H9 (cell line): Measurements from ENCODE around the gene TGFBR3L. TPM values are rescaled to one million over a fixed set of nuclear protein-coding genes. Genes with fewer than 3 reads are reported as not detected.

Experiments
- DNase-seq: peaks from one replicate; pipeline ENCODE4 v3.0.0-alpha.2; 2017
- H2AFZ ChIP-seq: one replicate; pipeline ENCODE4 v1.6.1; 2013; ENCODE audit warnings: mild to moderate bottlenecking, low read length, control low read depth, moderate library complexity
- H2AK5ac ChIP-seq: 2 replicates; pipeline ENCODE4 v1.6.1; 2013; ENCODE audit warnings: low read length, control low read depth, mixed read lengths; ENCODE audit not compliant: insufficient read length
- H2BK120ac ChIP-seq: one replicate; pipeline ENCODE4 v1.6.1; 2013; ENCODE audit warnings: low read depth, mild to moderate bottlenecking, low read length, control low read depth, inconsistent platforms; ENCODE audit not compliant: poor library complexity, severe bottlenecking
- H2BK12ac ChIP-seq: 2 replicates; pipeline ENCODE4 v1.6.1; 2013; ENCODE audit warnings: low read length, control low read depth, mixed read lengths, low read depth; ENCODE audit not compliant: insufficient read length
- H2BK15ac ChIP-seq: 2 replicates; pipeline ENCODE4 v1.6.1; 2013; ENCODE audit warnings: low read depth, low read length, control low read depth
- H2BK20ac ChIP-seq: one replicate; pipeline ENCODE4 v1.6.1; 2013; ENCODE audit warnings: low read depth, mild to moderate bottlenecking, low read length, control low read depth, inconsistent platforms; ENCODE audit not compliant: poor library complexity, severe bottlenecking
- H2BK5ac ChIP-seq: 2 replicates; pipeline ENCODE4 v1.6.1; 2013; ENCODE audit warnings: low read length, control low read depth, mixed read lengths; ENCODE audit not compliant: insufficient read length
- H3K14ac ChIP-seq: 2 replicates; pipeline ENCODE4 v1.6.1; 2013; ENCODE audit warnings: low read length, control low read depth; ENCODE audit not compliant: insufficient read depth
- H3K18ac ChIP-seq: 2 replicates; pipeline ENCODE4 v1.6.1; 2013; ENCODE audit warnings: low read depth, mild to moderate bottlenecking, mixed read lengths, low read length, control low read depth; ENCODE audit not compliant: insufficient read length
- H3K23ac ChIP-seq: 2 replicates; pipeline ENCODE4 v1.6.1; 2013; ENCODE audit warnings: low read length, control low read depth, mixed read lengths, low read depth; ENCODE audit not compliant: insufficient read length
- H3K23me2 ChIP-seq: 2 replicates; pipeline ENCODE4 v1.6.1; 2013; ENCODE audit warnings: low read depth, mild to moderate bottlenecking, mixed read lengths, low read length, control low read depth; ENCODE audit not compliant: insufficient read length, poor library complexity, severe bottlenecking
- H3K27ac ChIP-seq: 2 replicates; pipeline ENCODE4 v1.5.1; 2013; ENCODE audit warnings: low read length, control low read depth, mixed read lengths, low read depth; ENCODE audit not compliant: insufficient read length
- H3K27me3 ChIP-seq: 2 replicates; pipeline ENCODE4 v1.6.1; 2013; ENCODE audit warnings: low read length, control low read depth, inconsistent platforms; ENCODE audit not compliant: insufficient read depth
- H3K4ac ChIP-seq: 2 replicates; pipeline ENCODE4 v1.6.1; 2013; ENCODE audit warnings: low read depth, mild to moderate bottlenecking, control low read depth, inconsistent platforms, low read length, moderate library complexity
- H3K4me1 ChIP-seq: 2 replicates; pipeline ENCODE4 v1.6.1; 2013; ENCODE audit warnings: low read length, control low read depth, inconsistent platforms; ENCODE audit not compliant: insufficient read depth
- H3K4me2 ChIP-seq: 2 replicates; pipeline ENCODE4 v1.6.1; 2013; ENCODE audit warnings: low read length, control low read depth, mixed read lengths; ENCODE audit not compliant: insufficient read length, insufficient read depth
- H3K56ac ChIP-seq: 2 replicates; pipeline ENCODE4 v1.6.1; 2013; ENCODE audit warnings: low read depth, mild to moderate bottlenecking, mixed read lengths, low read length, control low read depth; ENCODE audit not compliant: insufficient read length
- H3K79me1 ChIP-seq: 2 replicates; pipeline ENCODE4 v1.6.1; 2013; ENCODE audit warnings: low read depth, mild to moderate bottlenecking, moderate library complexity, low read length, control low read depth, inconsistent platforms; ENCODE audit not compliant: insufficient read depth, poor library complexity, severe bottlenecking
- H3K79me2 ChIP-seq: 2 replicates; pipeline ENCODE4 v1.6.1; 2013; ENCODE audit warnings: low read length, control low read depth, inconsistent platforms; ENCODE audit not compliant: insufficient read depth
- H3K9ac ChIP-seq: 2 replicates; pipeline ENCODE4 v1.6.1; 2013; ENCODE audit warnings: low read length, control low read depth, mixed read lengths; ENCODE audit not compliant: insufficient read length; ENCODE audit errors: extremely low read depth
- H3K9me3 ChIP-seq: one replicate; pipeline ENCODE4 v1.6.1; 2013; ENCODE audit warnings: low read depth, low read length, inconsistent platforms; ENCODE audit not compliant: control insufficient read depth
- H3T11ph ChIP-seq: one replicate; pipeline ENCODE4 v1.6.1; 2013; ENCODE audit warnings: mild to moderate bottlenecking, low read length, control low read depth, inconsistent platforms
- H4K20me1 ChIP-seq: one replicate; pipeline ENCODE4 v1.6.1; 2013; ENCODE audit not compliant: control insufficient read depth, insufficient read length, insufficient read depth
- H4K5ac ChIP-seq: 2 replicates; pipeline ENCODE4 v1.6.1; 2013; ENCODE audit warnings: low read depth, mild to moderate bottlenecking, mixed read lengths, low read length, control low read depth; ENCODE audit not compliant: insufficient read length
- H4K8ac ChIP-seq: replicated peaks from 2 replicates; pipeline ENCODE4 v1.6.1; 2013; ENCODE audit warnings: low read length, control low read depth, mixed read lengths, low read depth; ENCODE audit not compliant: insufficient read length
- H4K91ac ChIP-seq: 2 replicates; pipeline ENCODE4 v1.6.1; 2013; ENCODE audit warnings: low read depth, mild to moderate bottlenecking, moderate library complexity, mixed read lengths, low read length, control low read depth; ENCODE audit not compliant: insufficient read length
- H3K27ac Mint-ChIP-seq, 3 experiments: 2 replicates in 2 of 3; 3 replicates in 1 of 3; pipeline ENCODE4 v1.8.0; 2020 to 2021; ENCODE audit warnings: mixed read lengths in 3 of 3, mild to moderate bottlenecking in 1 of 3, moderate library complexity in 1 of 3
- H3K27me3 Mint-ChIP-seq: 2 replicates; pipeline ENCODE4 v1.8.0; 2021; ENCODE audit warnings: low read depth, mild to moderate bottlenecking, moderate library complexity, mixed read lengths
- H3K36me3 Mint-ChIP-seq, 3 experiments: 2 replicates in 2 of 3; 3 replicates in 1 of 3; pipeline ENCODE4 v1.8.0; 2020 to 2021; ENCODE audit warnings: low read depth in 3 of 3, mixed read lengths in 3 of 3; ENCODE audit not compliant: insufficient read depth in 1 of 3
- H3K4me1 Mint-ChIP-seq, 2 experiments: 2 replicates each; pipeline ENCODE4 v1.8.0; 2020; ENCODE audit warnings: mixed read lengths in 2 of 2
- H3K4me3 Mint-ChIP-seq, 2 experiments: 2 replicates in 1 of 2; 3 replicates in 1 of 2; pipeline ENCODE4 v1.8.0; 2020 to 2021; ENCODE audit warnings: mild to moderate bottlenecking in 2 of 2, mixed read lengths in 2 of 2, moderate library complexity in 1 of 2
- H3K9me3 Mint-ChIP-seq, 2 experiments: 2 replicates in 1 of 2; 3 replicates in 1 of 2; pipeline ENCODE4 v1.8.0; 2020; ENCODE audit warnings: mild to moderate bottlenecking in 2 of 2, mixed read lengths in 2 of 2, moderate library complexity in 1 of 2
- WGBS: extraction: QIAGEN DNeasy Blood & Tissue Kit; methylation state at CpG from one replicate; pipeline ENCODE4 v1.1.7; 2013; ENCODE audit warnings: missing lambda C conversion rate, low lambda C conversion rate, mixed read lengths; ENCODE audit not compliant: insufficient read length; ENCODE audit errors: extremely low coverage; 5-methylcytosine and 5-hydroxymethylcytosine counted together
- total RNA-seq: library from RNA; stranded (reverse); gene quantifications from 2 replicates; pipeline ENCODE4 v1.2.1, GENCODE V29; 2021
- TF ChIP-seq, protein P1 (sequence below): fragments of 200-600 bp; sonication (generic); conservative IDR thresholded peaks from 3 replicates; pipeline ENCODE4 v1.8.0; 2021; ENCODE audit warnings: antibody characterized with exemption, mild to moderate bottlenecking

TGFBR3L gene
- total RNA-seq, 1 experiment from 2014 or later, result 5.5 TPM

DNA sequence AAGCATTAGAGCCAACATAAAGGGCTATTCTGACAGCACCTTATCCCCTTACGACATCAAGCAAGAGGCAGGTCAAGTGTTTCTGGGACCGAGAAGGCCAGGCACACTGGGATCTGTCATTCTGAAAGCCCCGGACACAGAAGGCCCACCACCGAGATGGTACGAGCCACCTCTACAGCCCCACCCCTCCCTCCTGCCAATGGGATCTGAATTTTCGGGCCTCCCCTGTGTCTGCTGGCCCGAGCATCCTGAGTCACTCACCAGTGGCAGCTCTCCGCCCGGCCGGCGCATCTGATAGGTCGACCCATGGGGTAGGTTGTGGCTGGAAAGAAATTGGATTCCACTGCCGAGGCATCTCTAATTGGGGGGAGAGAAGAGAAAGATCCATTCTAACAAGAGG is 26.2 kb downstream of the TGFBR3L start:
- Histone ChIP-seq H3T11ph (no peak overlapping the region), H2BK12ac (no peak overlapping the region), H3K23me2 (no peaks in the 10 kb centered on the region), H2AK5ac (no peak overlapping the region), H3K9me3 (no peaks in the 10 kb centered on the region), H3K9ac (no peak overlapping the region), H3K56ac (no peak overlapping the region), H3K14ac (no peak overlapping the region), H4K20me1 (no peaks in the 10 kb centered on the region), H4K8ac (no peak overlapping the region), H3K27me3 (no peaks in the 10 kb centered on the region), H3K4me2 (no peak overlapping the region), H4K5ac (no peak overlapping the region), H2BK15ac (no peak overlapping the region), H3K79me2 (peaks cover 3% of the 10 kb centered on the region; the same call in 1 of the 2 replicates), H3K18ac (no peak overlapping the region), H4K91ac (no peak overlapping the region), H3K4me1 (no peaks in the 10 kb centered on the region), H2AFZ (no peak overlapping the region), H3K79me1 (peaks cover 9% of the 10 kb centered on the region), H2BK5ac (no peak overlapping the region), H3K27ac (no peak overlapping the region), H2BK20ac (no peak overlapping the region), H3K4ac (no peak overlapping the region), H2BK120ac (no peak overlapping the region), H3K23ac (no peak overlapping the region)
- H3K36me3 Mint-ChIP-seq, result peaks cover 28 to 45% (median 43%) of the 10 kb centered on the region in 3 experiments
- no peak for DNase-seq
- H3K4me1 Mint-ChIP-seq, result peaks cover 3 to 10% of the 10 kb centered on the region in 2 experiments; a peak in 2 of 4 replicates
- no CpG with 5 or more reads among the region's 13 CpGs for WGBS
- H3K27me3 Mint-ChIP-seq, result no peaks in the 10 kb centered on the region
- H3K4me3 Mint-ChIP-seq, result peak overlapping the region; percentile 18 to 90; a peak in 1 of 5 replicates
- peaks cover 0 to 2% of the 10 kb centered on the region in 2 experiments; a peak in 1 of 5 replicates for H3K9me3 Mint-ChIP-seq
- TF ChIP-seq, protein P1, sequence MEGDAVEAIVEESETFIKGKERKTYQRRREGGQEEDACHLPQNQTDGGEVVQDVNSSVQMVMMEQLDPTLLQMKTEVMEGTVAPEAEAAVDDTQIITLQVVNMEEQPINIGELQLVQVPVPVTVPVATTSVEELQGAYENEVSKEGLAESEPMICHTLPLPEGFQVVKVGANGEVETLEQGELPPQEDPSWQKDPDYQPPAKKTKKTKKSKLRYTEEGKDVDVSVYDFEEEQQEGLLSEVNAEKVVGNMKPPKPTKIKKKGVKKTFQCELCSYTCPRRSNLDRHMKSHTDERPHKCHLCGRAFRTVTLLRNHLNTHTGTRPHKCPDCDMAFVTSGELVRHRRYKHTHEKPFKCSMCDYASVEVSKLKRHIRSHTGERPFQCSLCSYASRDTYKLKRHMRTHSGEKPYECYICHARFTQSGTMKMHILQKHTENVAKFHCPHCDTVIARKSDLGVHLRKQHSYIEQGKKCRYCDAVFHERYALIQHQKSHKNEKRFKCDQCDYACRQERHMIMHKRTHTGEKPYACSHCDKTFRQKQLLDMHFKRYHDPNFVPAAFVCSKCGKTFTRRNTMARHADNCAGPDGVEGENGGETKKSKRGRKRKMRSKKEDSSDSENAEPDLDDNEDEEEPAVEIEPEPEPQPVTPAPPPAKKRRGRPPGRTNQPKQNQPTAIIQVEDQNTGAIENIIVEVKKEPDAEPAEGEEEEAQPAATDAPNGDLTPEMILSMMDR, result no peak
- 0 out of 7 replicates have a peak overlapping the region, but pooled peaks of 1 of the 3 experiments have one; percentile 51 for H3K27ac Mint-ChIP-seq
